Measurements from ENCODE around the gene RPS15.
A peak's percentile ranks its signal among the peaks of the same experiment; 100 is the strongest.
"Not testable (repeated sequence)": the region's sequence is repeated elsewhere in the genome, so short reads cannot be mapped to it uniquely, and the experiment has no call there.

The RPS15 gene

DNA sequence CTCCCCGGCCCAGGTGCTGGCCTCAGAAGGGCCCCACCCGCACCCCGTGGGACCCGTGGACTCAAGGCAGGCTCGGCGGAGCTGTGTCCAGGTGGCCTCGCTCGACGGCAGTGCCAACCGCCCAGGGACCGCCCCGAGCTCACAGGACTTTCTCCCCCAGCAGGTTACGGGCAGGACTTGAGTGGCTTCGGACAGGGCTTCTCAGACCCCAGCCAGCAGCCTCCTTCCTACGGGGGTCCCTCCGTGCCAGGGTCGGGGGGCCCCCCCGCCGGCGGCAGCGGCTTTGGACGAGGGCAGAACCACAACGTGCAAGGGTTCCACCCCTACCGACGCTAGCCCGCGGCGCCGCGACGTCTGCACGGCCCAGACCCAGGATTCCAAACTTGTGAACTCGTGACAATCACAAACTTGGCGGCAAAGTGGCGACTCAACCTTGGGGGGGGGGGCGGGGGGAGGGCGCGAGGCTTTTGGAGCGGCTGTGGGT is 3.6 kb upstream of the RPS15 start:
- H3K9ac ChIP-seq (ENCODE audit: low read length): no peak overlapping the region
- H3K9me3 ChIP-seq (ENCODE audit: control insufficient read depth, low read length): no peaks in the 10 kb centered on the region
- H3K4me3 ChIP-seq (ENCODE audit: low read length): no peak overlapping the region
- peaks cover 10% of the 10 kb centered on the region for H3K4me1 ChIP-seq (ENCODE audit: control insufficient read depth, insufficient read depth, low read length)
- H3K36me3 ChIP-seq (ENCODE audit: control insufficient read depth, insufficient read depth, low read length): no peaks in the 10 kb centered on the region
- H3K27me3 ChIP-seq (ENCODE audit: control insufficient read depth, insufficient read depth, low read length): no peaks in the 10 kb centered on the region

DNA sequence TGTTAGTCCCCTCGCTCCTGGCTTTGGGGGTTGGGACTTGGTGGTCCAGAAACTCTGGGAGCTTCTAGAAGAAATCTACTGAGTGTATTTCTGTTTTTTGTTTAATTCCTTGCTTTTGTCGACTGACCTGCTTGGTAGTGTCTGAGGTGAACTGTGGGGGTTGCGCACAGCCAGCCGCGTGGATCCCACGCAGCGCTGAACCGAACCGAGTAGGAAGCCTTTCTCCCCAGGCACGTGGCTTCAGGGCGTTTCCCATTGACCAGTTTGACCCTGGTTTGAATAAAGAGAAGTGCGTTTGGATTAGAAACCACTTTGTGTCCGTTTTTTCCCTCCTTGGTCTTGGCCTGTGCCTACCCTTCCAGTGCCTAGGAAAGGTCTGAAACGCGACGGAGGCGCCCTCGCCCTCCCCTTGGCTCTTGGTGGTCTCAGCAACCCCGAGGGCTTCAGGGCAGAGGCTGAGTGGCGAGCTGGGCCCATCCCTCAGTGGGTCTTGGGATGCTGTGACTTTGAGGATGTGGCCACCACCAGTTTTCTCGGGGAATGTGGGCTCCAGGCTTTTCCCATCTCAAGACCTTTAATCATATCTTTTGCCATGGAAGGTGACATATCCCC is 2.7 kb upstream of the RPS15 start:
- H3K9me3 ChIP-seq (ENCODE audit: control insufficient read depth, low read length): no peaks in the 10 kb centered on the region
- H3K27me3 ChIP-seq (ENCODE audit: control insufficient read depth, insufficient read depth, low read length): no peaks in the 10 kb centered on the region
- H3K4me3 ChIP-seq (ENCODE audit: low read length): no peak overlapping the region
- H3K9ac ChIP-seq (ENCODE audit: low read length): no peak overlapping the region
- peaks cover 10% of the 10 kb centered on the region for H3K4me1 ChIP-seq (ENCODE audit: control insufficient read depth, insufficient read depth, low read length)
- H3K36me3 ChIP-seq (ENCODE audit: control insufficient read depth, insufficient read depth, low read length): peaks cover 3% of the 10 kb centered on the region

- Histone ChIP-seq H3K9me3 (ENCODE audit: control insufficient read depth, low read length) (no peaks in the 10 kb centered on the region), H3K36me3 (ENCODE audit: control insufficient read depth, insufficient read depth, low read length) (peaks cover 17% of the 10 kb centered on the region), H3K27me3 (ENCODE audit: control insufficient read depth, insufficient read depth, low read length) (no peaks in the 10 kb centered on the region), H3K4me3 (ENCODE audit: low read length) (no peak overlapping the region), H3K9ac (ENCODE audit: low read length) (no peak overlapping the region), H3K4me1 (ENCODE audit: control insufficient read depth, insufficient read depth, low read length) (peaks cover 10% of the 10 kb centered on the region)
Measured at GRCh38 chr19:1437609-1438008, 587 bp upstream of the RPS15 start.

- Histone ChIP-seq H3K4me1 (ENCODE audit: control insufficient read depth, insufficient read depth, low read length) (peaks cover 10% of the 10 kb centered on the region), H3K4me3 (ENCODE audit: low read length) (peak overlapping the region; percentile 72), H3K27me3 (ENCODE audit: control insufficient read depth, insufficient read depth, low read length) (no peaks in the 10 kb centered on the region), H3K9me3 (ENCODE audit: control insufficient read depth, low read length) (no peaks in the 10 kb centered on the region), H3K9ac (ENCODE audit: low read length) (peak overlapping the region; percentile 90), H3K36me3 (ENCODE audit: control insufficient read depth, insufficient read depth, low read length) (peaks cover 17% of the 10 kb centered on the region)
Measured at GRCh38 chr19:1438933-1439354, 748 bp downstream of the RPS15 start.

DNA sequence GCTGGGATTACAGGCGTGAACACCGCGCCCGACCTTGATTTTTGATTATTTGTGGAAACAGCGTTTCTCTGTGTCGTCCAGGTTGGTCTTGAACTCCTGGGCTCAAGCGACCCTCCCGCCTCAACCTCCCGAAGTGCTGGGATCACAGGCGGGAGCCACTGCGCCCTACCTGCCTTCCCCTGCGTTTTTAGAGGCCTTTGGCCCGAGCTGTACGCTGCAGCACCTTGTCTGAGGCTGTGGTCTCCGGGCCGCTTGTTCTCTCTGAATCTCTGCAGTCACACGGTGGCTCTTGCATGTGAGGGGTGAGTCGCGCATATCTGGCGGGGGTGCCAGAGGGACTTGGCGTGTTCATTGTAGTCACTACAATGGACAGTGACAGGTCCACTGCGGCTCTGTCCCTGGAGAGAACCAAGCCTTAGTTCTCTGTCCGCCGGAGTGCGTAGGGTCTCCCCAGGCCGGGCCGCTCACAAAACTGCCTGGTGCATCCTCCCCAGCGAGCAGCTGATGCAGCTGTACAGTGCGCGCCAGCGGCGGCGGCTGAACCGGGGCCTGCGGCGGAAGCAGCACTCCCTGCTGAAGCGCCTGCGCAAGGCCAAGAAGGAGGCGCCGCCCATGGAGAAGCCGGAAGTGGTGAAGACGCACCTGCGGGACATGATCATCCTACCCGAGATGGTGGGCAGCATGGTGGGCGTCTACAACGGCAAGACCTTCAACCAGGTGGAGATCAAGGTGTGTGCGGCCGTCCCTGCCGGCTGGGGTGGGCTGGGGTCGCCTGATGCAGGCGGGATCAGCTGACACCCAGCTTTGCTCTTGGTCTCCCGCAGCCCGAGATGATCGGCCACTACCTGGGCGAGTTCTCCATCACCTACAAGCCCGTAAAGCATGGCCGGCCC is 1.6 kb downstream of the RPS15 start:
- not testable (repeated sequence) for H3K9me3 ChIP-seq (ENCODE audit: control insufficient read depth, low read length); H3K27me3 ChIP-seq (ENCODE audit: control insufficient read depth, insufficient read depth, low read length)
- peaks cover 17% of the 10 kb centered on the region for H3K36me3 ChIP-seq (ENCODE audit: control insufficient read depth, insufficient read depth, low read length)
- peak overlapping the region; percentile 90 for H3K9ac ChIP-seq (ENCODE audit: low read length)
- H3K4me1 ChIP-seq (ENCODE audit: control insufficient read depth, insufficient read depth, low read length): peaks cover 12% of the 10 kb centered on the region
- peak overlapping the region; percentile 72 for H3K4me3 ChIP-seq (ENCODE audit: low read length)

DNA sequence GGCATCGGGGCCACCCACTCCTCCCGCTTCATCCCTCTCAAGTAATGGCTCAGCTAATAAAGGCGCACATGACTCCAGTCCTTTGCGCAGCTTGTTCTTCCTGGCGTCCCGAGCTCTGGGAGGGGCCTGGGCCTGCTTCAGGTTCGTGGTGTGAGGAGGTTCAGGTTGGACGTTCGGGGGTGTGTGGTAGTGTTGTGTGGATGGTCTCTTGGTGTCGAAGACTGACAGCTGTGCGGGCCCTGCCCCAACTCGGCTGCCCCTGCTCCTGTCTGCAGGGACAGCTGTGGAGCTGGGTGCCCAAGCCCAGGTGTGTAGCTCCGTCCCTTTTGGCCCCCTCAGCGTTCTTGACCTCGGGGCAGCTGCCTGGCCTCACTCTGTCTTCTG is 2.2 kb downstream of the RPS15 start:
- peaks cover 17% of the 10 kb centered on the region for H3K36me3 ChIP-seq (ENCODE audit: control insufficient read depth, insufficient read depth, low read length)
- H3K9me3 ChIP-seq (ENCODE audit: control insufficient read depth, low read length): no peaks in the 10 kb centered on the region
- H3K9ac ChIP-seq (ENCODE audit: low read length): peak overlapping the region; percentile 36
- H3K4me1 ChIP-seq (ENCODE audit: control insufficient read depth, insufficient read depth, low read length): peaks cover 18% of the 10 kb centered on the region
- peaks cover 2% of the 10 kb centered on the region for H3K27me3 ChIP-seq (ENCODE audit: control insufficient read depth, insufficient read depth, low read length)
- H3K4me3 ChIP-seq (ENCODE audit: low read length): no peak overlapping the region

DNA sequence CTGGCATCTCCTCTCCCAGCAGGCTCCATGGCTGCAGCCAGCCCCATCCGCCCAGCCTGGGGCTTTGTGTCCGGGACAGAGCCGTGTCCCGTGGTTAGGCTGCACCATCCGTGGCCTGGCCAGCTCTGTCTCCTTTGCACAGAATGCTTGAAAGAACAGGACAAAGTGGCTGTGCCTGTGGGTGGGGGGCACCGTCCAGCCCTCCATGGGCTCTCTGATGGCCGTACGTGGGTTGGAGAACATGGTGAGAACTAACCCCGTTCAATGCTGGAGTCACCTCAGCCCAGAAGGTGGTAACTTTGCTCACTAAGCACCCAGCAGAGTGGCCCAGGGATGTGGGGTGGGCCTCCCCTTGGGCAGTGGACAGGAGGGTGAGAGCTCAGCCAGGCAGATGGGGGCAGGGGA is 2.8 kb downstream of the RPS15 start:
- H3K9ac ChIP-seq (ENCODE audit: low read length): peak overlapping the region; percentile 36
- peaks cover 6% of the 10 kb centered on the region for H3K27me3 ChIP-seq (ENCODE audit: control insufficient read depth, insufficient read depth, low read length)

GRCh38 chr19:1441677-1442438 is 3.7 kb downstream of the RPS15 start:
- Histone ChIP-seq H3K4me3 (ENCODE audit: low read length) (no peak overlapping the region), H3K27me3 (ENCODE audit: control insufficient read depth, insufficient read depth, low read length) (peaks cover 14% of the 10 kb centered on the region), H3K9me3 (ENCODE audit: control insufficient read depth, low read length) (no peaks in the 10 kb centered on the region), H3K36me3 (ENCODE audit: control insufficient read depth, insufficient read depth, low read length) (peaks cover 17% of the 10 kb centered on the region), H3K9ac (ENCODE audit: low read length) (no peak overlapping the region), H3K4me1 (ENCODE audit: control insufficient read depth, insufficient read depth, low read length) (peaks cover 19% of the 10 kb centered on the region)

More for the DNA sequence above, 2.8 kb downstream of the RPS15 start:
- Histone ChIP-seq H3K9me3 (ENCODE audit: control insufficient read depth, low read length) (no peaks in the 10 kb centered on the region), H3K36me3 (ENCODE audit: control insufficient read depth, insufficient read depth, low read length) (peaks cover 17% of the 10 kb centered on the region), H3K4me1 (ENCODE audit: control insufficient read depth, insufficient read depth, low read length) (peaks cover 19% of the 10 kb centered on the region), H3K4me3 (ENCODE audit: low read length) (no peak overlapping the region)

DNA sequence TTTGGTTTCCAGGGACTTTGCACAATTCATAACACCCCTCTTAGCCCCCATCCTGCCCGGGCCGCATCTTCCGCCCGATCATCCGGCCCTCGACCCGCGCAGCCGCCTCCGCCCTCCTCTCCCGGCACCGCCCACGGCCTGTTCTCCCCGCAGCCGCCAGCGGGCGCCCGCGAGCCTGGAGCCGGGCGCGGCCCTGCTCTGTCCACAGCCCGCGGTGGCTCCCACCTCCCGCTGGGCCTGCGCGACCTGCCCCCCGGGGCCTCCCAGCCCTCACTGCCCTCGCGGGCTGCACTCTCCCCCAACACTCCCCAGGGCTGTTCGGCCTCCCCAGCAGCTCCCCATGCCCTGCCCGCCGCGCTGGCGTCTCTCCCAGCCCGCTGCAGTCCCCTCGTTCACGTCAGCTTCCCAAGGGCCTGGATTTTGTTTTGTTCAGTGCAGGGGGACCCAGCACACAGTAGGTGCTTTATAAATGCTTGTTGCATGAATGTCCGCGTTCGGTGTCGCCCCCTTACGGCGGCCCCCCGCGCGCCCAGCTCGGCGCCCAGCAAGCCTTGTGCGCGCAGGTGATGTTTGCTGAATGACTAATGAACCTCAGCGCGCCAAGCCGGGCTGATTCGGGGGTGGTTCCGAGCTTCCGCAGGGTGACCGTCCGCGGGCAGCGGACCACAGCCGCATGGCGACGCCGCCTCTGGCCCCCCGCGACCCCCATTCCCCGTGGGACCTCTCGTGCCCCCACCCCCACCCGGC is 7.2 kb downstream of the RPS15 start:
- peak overlapping the region; percentile 22 for H3K9ac ChIP-seq (ENCODE audit: low read length)
- H3K36me3 ChIP-seq (ENCODE audit: control insufficient read depth, insufficient read depth, low read length): peaks cover 15% of the 10 kb centered on the region
- H3K4me3 ChIP-seq (ENCODE audit: low read length): no peak overlapping the region
- H3K4me1 ChIP-seq (ENCODE audit: control insufficient read depth, insufficient read depth, low read length): peaks cover 10% of the 10 kb centered on the region
- H3K9me3 ChIP-seq (ENCODE audit: control insufficient read depth, low read length): no peaks in the 10 kb centered on the region
- peaks cover 45% of the 10 kb centered on the region for H3K27me3 ChIP-seq (ENCODE audit: control insufficient read depth, insufficient read depth, low read length)

DNA sequence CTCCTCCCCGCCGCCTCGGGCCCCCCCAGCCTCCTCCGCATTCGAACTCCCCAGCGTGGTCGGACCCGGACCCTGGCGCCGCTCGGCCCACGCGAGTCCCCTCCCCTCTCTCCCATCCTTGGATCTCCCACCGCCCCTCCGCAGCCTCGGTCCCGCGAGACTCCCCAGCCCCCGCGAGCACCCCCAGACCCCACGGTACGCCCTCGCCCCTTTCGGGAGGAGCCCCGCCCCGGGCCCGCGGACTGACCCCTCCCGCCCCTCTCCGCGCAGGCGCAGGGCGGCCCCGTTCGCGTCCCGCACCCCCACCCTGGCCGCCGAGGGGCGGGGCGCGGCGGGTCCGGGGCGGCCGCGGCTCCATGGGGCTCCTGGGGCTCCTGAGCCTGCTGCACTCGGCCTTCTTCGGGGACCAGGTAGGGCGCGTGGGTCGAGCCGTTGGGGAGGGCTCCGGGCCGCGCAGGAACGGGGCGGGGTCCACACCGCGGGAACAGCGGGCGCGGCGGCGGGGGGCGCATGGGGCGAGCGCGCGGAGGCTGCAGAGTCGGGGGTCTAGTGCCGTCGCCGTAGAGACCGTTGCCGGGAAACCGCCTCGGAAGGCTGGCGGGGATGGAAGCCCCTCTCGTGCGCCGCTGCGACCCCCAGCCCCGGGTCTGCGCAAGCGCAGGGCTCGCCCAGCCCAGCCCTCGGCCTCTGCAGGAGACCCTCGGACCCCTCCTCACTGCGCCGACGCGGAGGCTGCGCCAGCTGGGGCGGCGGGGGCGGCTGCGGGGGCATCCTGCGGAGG is 7.9 kb downstream of the RPS15 start:
- Histone ChIP-seq H3K4me1 (ENCODE audit: control insufficient read depth, insufficient read depth, low read length) (peaks cover 9% of the 10 kb centered on the region), H3K4me3 (ENCODE audit: low read length) (no peak overlapping the region), H3K36me3 (ENCODE audit: control insufficient read depth, insufficient read depth, low read length) (peaks cover 7% of the 10 kb centered on the region), H3K9me3 (ENCODE audit: control insufficient read depth, low read length) (no peaks in the 10 kb centered on the region), H3K9ac (ENCODE audit: low read length) (no peak overlapping the region), H3K27me3 (ENCODE audit: control insufficient read depth, insufficient read depth, low read length) (peaks cover 53% of the 10 kb centered on the region)

All from mucosa of stomach (tissue), 1 donor.